Keratinocyte (primary cell): ENCODE measurements around the gene BICDL1. TPM values are rescaled to one million over a fixed set of nuclear protein-coding genes. Genes with fewer than 3 reads are reported as not detected.

Experiments
- DNase-seq: peaks from one replicate; pipeline ENCODE4 v3.0.0-alpha.2; 2011; ENCODE audit warnings: low read depth, missing footprints, low spot score
- FAIRE-seq: peaks from 2 replicates; lab custom pipeline; 2011; peaks lifted over from hg19 to GRCh38; lab: Jason Lieb, UNC
- H2AFZ ChIP-seq: 2 replicates; pipeline ENCODE4 v1.6.0; 2012; ENCODE audit warnings: low read length, control low read depth, inconsistent platforms; ENCODE audit not compliant: control insufficient read depth
- H3K27ac ChIP-seq: 2 replicates; pipeline ENCODE4 v1.5.1; 2011; ENCODE audit warnings: low read length; ENCODE audit not compliant: control insufficient read depth, insufficient read depth
- H3K27me3 ChIP-seq: 3 replicates; pipeline ENCODE4 v1.6.0; 2011; ENCODE audit warnings: low read length; ENCODE audit not compliant: control insufficient read depth, insufficient read depth; ENCODE audit errors: extremely low read depth
- H3K36me3 ChIP-seq, 2 experiments: 2 replicates in 1 of 2; 3 replicates in 1 of 2; pipeline ENCODE4 v1.5.1; 2011; ENCODE audit warnings: low read length in 2 of 2, mild to moderate bottlenecking in 1 of 2; ENCODE audit not compliant: control insufficient read depth in 2 of 2, insufficient read depth in 2 of 2; ENCODE audit errors: extremely low read depth in 1 of 2
- H3K4me1 ChIP-seq: 3 replicates; pipeline ENCODE4 v1.5.1; 2011; ENCODE audit warnings: low read length; ENCODE audit not compliant: control insufficient read depth, insufficient read depth; ENCODE audit errors: extremely low read depth
- H3K4me2 ChIP-seq: 3 replicates; pipeline ENCODE4 v1.6.0; 2011; ENCODE audit warnings: low read depth, low read length; ENCODE audit not compliant: control insufficient read depth, insufficient read depth; ENCODE audit errors: extremely low read depth
- H3K4me3 ChIP-seq, 3 experiments: fragments of 200-600 bp in 1 of 3; sonication (generic) in 1 of 3; 2 replicates in 2 of 3; 3 replicates in 1 of 3; pipeline ENCODE4 v1.5.1; 2011 to 2016; ENCODE audit warnings: low read length in 3 of 3, mild to moderate bottlenecking in 3 of 3, control low read depth in 2 of 3, inconsistent platforms in 1 of 3, low read depth in 1 of 3, mixed read lengths in 1 of 3, mixed run types in 1 of 3, moderate library complexity in 1 of 3; ENCODE audit not compliant: control insufficient read depth in 2 of 3, insufficient read depth in 2 of 3; ENCODE audit errors: extremely low read depth in 1 of 3
- H3K79me2 ChIP-seq: 2 replicates; pipeline ENCODE4 v1.6.0; 2012; ENCODE audit warnings: low read length; ENCODE audit not compliant: control insufficient read depth, insufficient read depth
- H3K9ac ChIP-seq: 3 replicates; pipeline ENCODE4 v1.6.0; 2011; ENCODE audit warnings: low read length; ENCODE audit not compliant: control insufficient read depth, insufficient read depth; ENCODE audit errors: extremely low read depth
- H3K9me1 ChIP-seq: 3 replicates; pipeline ENCODE4 v1.6.0; 2011; ENCODE audit warnings: low read length; ENCODE audit not compliant: control insufficient read depth, insufficient read depth; ENCODE audit errors: extremely low read depth
- H3K9me3 ChIP-seq: 2 replicates; pipeline ENCODE4 v1.5.1; 2012; ENCODE audit warnings: low read depth, low read length; ENCODE audit not compliant: control insufficient read depth
- H4K20me1 ChIP-seq: 3 replicates; pipeline ENCODE4 v1.6.0; 2011; ENCODE audit warnings: low read length; ENCODE audit not compliant: control insufficient read depth, insufficient read depth; ENCODE audit errors: extremely low read depth
- CTCF ChIP-seq, 3 experiments: IDR thresholded peaks in 1 of 3; conservative IDR thresholded peaks in 1 of 3; optimal IDR thresholded peaks in 1 of 3; 2 replicates in 2 of 3; 3 replicates in 1 of 3; pipeline versions ENCODE3 to v1.5.1; 2011; ENCODE audit warnings: low read length in 3 of 3, mild to moderate bottlenecking in 3 of 3, moderate library complexity in 2 of 3, control low read depth in 1 of 3, inconsistent platforms in 1 of 3; ENCODE audit not compliant: insufficient read depth in 2 of 3; ENCODE audit errors: extremely low read depth in 1 of 3
- EZH2 ChIP-seq: IDR thresholded peaks from one replicate; pipeline ENCODE4 v1.6.1; 2012; ENCODE audit warnings: inconsistent platforms, mild to moderate bottlenecking, low read length, moderate library complexity
- dilution Hi-C: fragments of 300-500 bp; cut with MboI; formaldehyde crosslinking; loops from one replicate; pipeline ENCODE4 v1.7.0; 2020; ENCODE audit warnings: low sequenced_read_pairs; ENCODE audit not compliant: extremely low pct_ligation_motif_present
- polyA minus RNA-seq, 3 experiments: library from RNA; depleted of rRNA, polyadenylated mRNA; stranded (reverse); fragments of >200 nt; gene quantifications; 1 replicate in 1 of 3; 2 replicates in 1 of 3; 3 replicates in 1 of 3; pipeline ENCODE4 v1.2.3, GENCODE V29; 2011
- polyA plus RNA-seq, 5 experiments: library from polyadenylated mRNA; depleted of rRNA in 3 of 5; stranded (reverse) in 3 of 5; stranded (forward) in 1 of 5; unstranded in 1 of 5; fragments of >200 nt; gene quantifications; 1 replicate in 1 of 5; 2 replicates in 3 of 5; 3 replicates in 1 of 5; pipeline versions ENCODE4 v1.2.1 to v1.2.3, GENCODE V29; 2011 to 2012; ENCODE audit warnings: missing spikeins in 2 of 5, low read depth in 1 of 5, low replicate concordance in 1 of 5

Gene BICDL1
- polyA plus RNA-seq (5.2 to 8.0 TPM (median 6.4 TPM) in 3 replicates), polyA minus RNA-seq (4.2 to 7.4 TPM (median 5.0 TPM) in 3 replicates)
- polyA plus RNA-seq (2011; ENCODE audit: low read depth) = 29.0 TPM
- polyA plus RNA-seq (2011; cell fraction: cytosol; rRNA removed) = 4.4 and 5.5 TPM in 2 replicates
- polyA plus RNA-seq (2011; cell fraction: nucleus; rRNA removed) = 14.2 and 20.5 TPM in 2 replicates
- 6.7 and 14.2 TPM in 2 replicates for polyA plus RNA-seq (2012; ENCODE audit: low replicate concordance)
- polyA minus RNA-seq (2011; cell fraction: cytosol; rRNA and poly(A)+ RNA removed) = 6.5 TPM
- polyA minus RNA-seq (2011; cell fraction: nucleus; rRNA and poly(A)+ RNA removed) = 6.9 and 10.7 TPM in 2 replicates

- no peaks in the 10 kb centered on the region for H3K9me1 ChIP-seq
- H3K27me3 ChIP-seq = no peaks in the 10 kb centered on the region
- H3K4me1 ChIP-seq = peaks cover 11% of the 10 kb centered on the region
- peak within 1 kb of the TSS; percentile 61 to 70 (median 68) for H3K4me3 ChIP-seq
- peaks cover 4% of the 10 kb centered on the region for H4K20me1 ChIP-seq
- H2AFZ ChIP-seq = peak within 1 kb of the TSS; percentile 75
- TF ChIP-seq EZH2 (no peak), CTCF (optimal IDR thresholded peaks at IDR 0.05 in 1 of 3, IDR thresholded peaks at IDR 0.05 in 1 of 3, conservative IDR thresholded peaks at IDR 0.05 in 1 of 3; ENCODE audit: extremely low read depth in 1 of 3, insufficient read depth in 2 of 3, low read length in 3 of 3) (peak; percentile 37 to 41 (median 39))
- no peaks in the 10 kb centered on the region for H3K9me3 ChIP-seq
- H3K27ac ChIP-seq = no peak within 1 kb of the TSS
- DNase-seq (peak; percentile 77), FAIRE-seq (peak; percentile 81)
- H3K36me3 ChIP-seq = no peaks in the 10 kb centered on the region
- peak within 1 kb of the TSS; percentile 40 for H3K9ac ChIP-seq
- no peaks in the 10 kb centered on the region for H3K79me2 ChIP-seq
- H3K4me2 ChIP-seq = peak within 1 kb of the TSS; percentile 67
- dilution Hi-C loops = no loop called here
These were observed at the start of gene BICDL1 for GRCh38 chr12:119988472-119989360. BICDL1 (plus strand) TSS chr12:119989236; CDS start chr12:119989869, 633 bp downstream.

GRCh38 chr12:119940897-119941296 lies 48.1 kb upstream of the BICDL1 start:
- H3K4me1 ChIP-seq = peaks cover 2% of the 10 kb centered on the region
- FAIRE-seq (peak; percentile 34), DNase-seq (peak; percentile 45)
- TF ChIP-seq EZH2 (no peak), CTCF (optimal IDR thresholded peaks at IDR 0.05 in 1 of 3, IDR thresholded peaks at IDR 0.05 in 1 of 3, conservative IDR thresholded peaks at IDR 0.05 in 1 of 3; ENCODE audit: extremely low read depth in 1 of 3, insufficient read depth in 2 of 3, low read length in 3 of 3) (no peak)
- H3K9ac ChIP-seq = no peak overlapping the region
- no peak overlapping the region for H3K4me2 ChIP-seq
- H4K20me1 ChIP-seq = no peaks in the 10 kb centered on the region
- no peaks in the 10 kb centered on the region for H3K27me3 ChIP-seq
- no peaks in the 10 kb centered on the region for H3K9me3 ChIP-seq
- no peak overlapping the region for H3K27ac ChIP-seq
- dilution Hi-C loops = no loop called here
- no peak overlapping the region for H3K4me3 ChIP-seq
- H3K79me2 ChIP-seq = no peaks in the 10 kb centered on the region
- H3K36me3 ChIP-seq = no peaks in the 10 kb centered on the region
- no peak overlapping the region for H2AFZ ChIP-seq
- no peaks in the 10 kb centered on the region for H3K9me1 ChIP-seq
